ENCODE data around the gene POMT2.
A peak's percentile ranks its signal among the peaks of the same experiment; 100 is the strongest.
"Not testable (repeated sequence)": the region's sequence is repeated elsewhere in the genome, so short reads cannot be mapped to it uniquely, and the experiment has no call there.

Gene POMT2

DNA sequence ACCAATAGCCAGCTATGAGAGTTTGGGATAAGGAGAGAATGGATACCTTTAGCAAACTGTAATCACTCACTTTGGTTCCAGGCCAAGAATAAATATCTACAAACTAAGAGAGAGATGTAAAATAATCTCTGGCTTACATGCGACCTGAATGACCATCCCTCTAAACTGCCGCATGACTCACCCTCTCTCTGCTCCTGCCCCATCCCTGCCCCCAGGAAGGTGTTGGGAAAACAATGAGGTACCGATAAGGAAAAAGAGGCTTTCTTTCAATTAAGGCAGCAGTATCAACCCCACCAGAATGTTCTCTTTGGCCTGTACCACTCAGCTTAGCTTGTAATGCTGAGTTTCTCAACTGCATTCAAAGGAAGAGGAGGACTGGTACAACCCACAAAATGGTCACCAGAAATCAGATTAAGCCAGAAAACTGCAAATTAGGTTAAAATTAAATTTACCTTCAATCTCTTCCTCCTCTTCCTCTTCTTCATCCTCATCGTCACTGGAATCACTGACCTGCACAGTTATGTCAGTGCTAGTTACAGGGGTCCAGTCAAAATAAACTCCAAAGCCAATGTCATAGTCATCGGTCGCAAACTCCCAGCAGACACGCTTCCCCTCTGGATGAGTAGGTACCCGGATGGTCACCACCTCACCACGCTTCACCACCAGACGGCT lies 22.2 kb upstream of the POMT2 start:
- Histone ChIP-seq H3K4me3 (ENCODE audit: low read length) (no peak overlapping the region), H3K9ac (ENCODE audit: low read depth, low read length) (no peak overlapping the region), H3K4me1 (ENCODE audit: insufficient read depth, low read length) (peaks cover 37% of the 10 kb centered on the region), H3K27ac (ENCODE audit: low read length) (no peak overlapping the region), H3K36me3 (ENCODE audit: insufficient read depth, low read depth, low read length) (peaks cover 11% of the 10 kb centered on the region; the same call in 1 of the 2 replicates), H3K9me3 (ENCODE audit: insufficient read depth, low read depth, low read length) (no peaks in the 10 kb centered on the region), H3K27me3 (ENCODE audit: insufficient read depth, low read length) (no peaks in the 10 kb centered on the region)

DNA sequence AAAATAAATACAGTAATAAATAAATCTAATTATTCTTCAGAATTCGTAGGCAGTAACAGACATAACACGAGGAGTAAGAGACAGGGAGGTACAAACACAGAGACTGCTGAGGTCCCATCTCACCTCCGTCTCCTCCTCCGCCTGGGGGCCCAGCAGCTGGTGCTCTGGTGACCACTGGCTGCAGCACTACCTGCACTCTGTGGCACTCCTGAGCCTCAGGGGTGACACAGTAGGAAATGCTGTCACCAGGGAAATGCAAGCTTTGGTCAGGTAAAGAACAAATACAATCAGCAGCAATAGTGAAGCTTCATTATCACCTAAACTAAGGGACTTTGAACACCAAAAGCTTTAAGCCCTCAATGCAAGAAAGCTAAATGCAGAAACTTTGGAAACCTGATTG lies 19.7 kb upstream of the POMT2 start:
- Histone ChIP-seq H3K36me3 (ENCODE audit: insufficient read depth, low read depth, low read length) (peaks cover 11% of the 10 kb centered on the region; the same call in 1 of the 2 replicates), H3K4me3 (ENCODE audit: low read length) (no peak overlapping the region), H3K4me1 (ENCODE audit: insufficient read depth, low read length) (peaks cover 57% of the 10 kb centered on the region), H3K9me3 (ENCODE audit: insufficient read depth, low read depth, low read length) (no peaks in the 10 kb centered on the region), H3K9ac (ENCODE audit: low read depth, low read length) (no peak overlapping the region), H3K27me3 (ENCODE audit: insufficient read depth, low read length) (no peaks in the 10 kb centered on the region), H3K27ac (ENCODE audit: low read length) (no peak overlapping the region)

DNA sequence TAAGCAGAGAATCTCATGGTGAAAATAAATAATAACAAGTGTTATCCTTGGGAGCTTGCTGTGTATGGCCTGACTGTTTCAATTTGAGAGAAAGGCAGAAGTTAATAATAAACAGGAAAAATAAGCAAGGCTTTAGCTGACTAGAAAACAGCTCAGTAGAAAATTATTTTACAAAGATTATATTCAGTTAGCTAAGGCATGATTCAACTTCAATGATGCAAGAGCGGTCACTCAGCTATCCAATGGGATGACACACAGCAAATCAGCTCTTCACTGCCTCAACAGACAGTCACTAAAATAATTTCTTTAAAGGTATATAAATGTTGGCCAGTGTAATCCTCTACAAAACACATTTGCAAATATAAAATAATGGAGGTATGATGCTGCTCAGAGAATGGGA lies 18.7 kb upstream of the POMT2 start:
- Histone ChIP-seq H3K27ac (ENCODE audit: low read length) (peak overlapping the region; percentile 90), H3K9ac (ENCODE audit: low read depth, low read length) (peak overlapping the region; percentile 3; the same call in 1 of the 2 replicates), H3K4me1 (ENCODE audit: insufficient read depth, low read length) (peaks cover 55% of the 10 kb centered on the region), H3K36me3 (ENCODE audit: insufficient read depth, low read depth, low read length) (peaks cover 11% of the 10 kb centered on the region; the same call in 1 of the 2 replicates), H3K27me3 (ENCODE audit: insufficient read depth, low read length) (no peaks in the 10 kb centered on the region), H3K4me3 (ENCODE audit: low read length) (no peak overlapping the region; the same call in 1 of the 2 replicates), H3K9me3 (ENCODE audit: insufficient read depth, low read depth, low read length) (no peaks in the 10 kb centered on the region)

DNA sequence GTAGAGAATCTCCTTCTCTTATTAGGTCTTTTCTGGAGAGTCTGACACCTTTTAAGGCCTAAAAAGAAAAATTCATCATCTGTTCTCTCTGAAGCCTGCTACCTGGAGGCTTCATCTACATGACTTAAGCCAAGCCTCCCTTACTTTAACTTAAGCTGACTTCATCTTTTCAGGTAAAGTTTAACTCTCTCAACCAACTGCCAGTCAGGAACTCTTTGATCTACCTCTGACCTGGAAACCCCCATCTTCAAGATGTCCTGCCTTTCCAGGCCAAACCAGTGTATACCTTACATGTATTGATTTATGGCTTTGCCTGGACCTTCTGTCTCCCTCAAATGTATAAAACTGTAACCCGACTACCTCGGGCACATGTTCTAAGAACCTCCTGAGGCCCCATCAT lies 17.6 kb upstream of the POMT2 start:
- peak overlapping the region; percentile 61; the same call in 1 of the 2 replicates for H3K9ac ChIP-seq (ENCODE audit: low read depth, low read length)
- peak overlapping the region; percentile 10 for H3K27ac ChIP-seq (ENCODE audit: low read length)
- H3K9me3 ChIP-seq (ENCODE audit: insufficient read depth, low read depth, low read length) = no peaks in the 10 kb centered on the region

DNA sequence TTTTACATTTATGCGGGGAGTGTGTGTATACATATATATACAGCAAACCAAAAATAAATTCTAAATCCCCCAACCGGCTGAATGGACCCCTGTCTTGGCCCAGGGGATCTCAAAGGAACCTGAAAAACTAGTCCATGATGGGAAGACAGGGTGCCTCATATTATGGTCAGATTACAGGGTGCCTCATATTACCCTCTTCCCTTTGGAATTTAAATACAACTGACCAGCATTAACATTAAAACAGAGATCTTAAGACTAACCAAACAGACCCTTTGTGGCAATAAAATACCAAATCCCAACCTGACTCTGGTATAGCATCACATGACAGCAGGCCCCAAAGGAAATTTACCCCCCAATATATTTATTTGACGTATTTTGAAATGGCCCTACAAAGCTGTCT lies 17.2 kb upstream of the POMT2 start:
- H3K27ac ChIP-seq (ENCODE audit: low read length) = peak overlapping the region; percentile 10
- peak overlapping the region; percentile 61; the same call in 1 of the 2 replicates for H3K9ac ChIP-seq (ENCODE audit: low read depth, low read length)
- peak overlapping the region; percentile 3 for H3K4me3 ChIP-seq (ENCODE audit: low read length)
- peaks cover 48% of the 10 kb centered on the region for H3K4me1 ChIP-seq (ENCODE audit: insufficient read depth, low read length)
- H3K9me3 ChIP-seq (ENCODE audit: insufficient read depth, low read depth, low read length) = no peaks in the 10 kb centered on the region
- H3K36me3 ChIP-seq (ENCODE audit: insufficient read depth, low read depth, low read length) = peaks cover 11% of the 10 kb centered on the region; the same call in 1 of the 2 replicates
- H3K27me3 ChIP-seq (ENCODE audit: insufficient read depth, low read length) = no peaks in the 10 kb centered on the region

More for the DNA sequence above, 17.6 kb upstream of the POMT2 start:
- Histone ChIP-seq H3K36me3 (ENCODE audit: insufficient read depth, low read depth, low read length) (peaks cover 11% of the 10 kb centered on the region; the same call in 1 of the 2 replicates), H3K4me1 (ENCODE audit: insufficient read depth, low read length) (peaks cover 48% of the 10 kb centered on the region), H3K27me3 (ENCODE audit: insufficient read depth, low read length) (no peaks in the 10 kb centered on the region), H3K4me3 (ENCODE audit: low read length) (peak overlapping the region; percentile 3)

DNA sequence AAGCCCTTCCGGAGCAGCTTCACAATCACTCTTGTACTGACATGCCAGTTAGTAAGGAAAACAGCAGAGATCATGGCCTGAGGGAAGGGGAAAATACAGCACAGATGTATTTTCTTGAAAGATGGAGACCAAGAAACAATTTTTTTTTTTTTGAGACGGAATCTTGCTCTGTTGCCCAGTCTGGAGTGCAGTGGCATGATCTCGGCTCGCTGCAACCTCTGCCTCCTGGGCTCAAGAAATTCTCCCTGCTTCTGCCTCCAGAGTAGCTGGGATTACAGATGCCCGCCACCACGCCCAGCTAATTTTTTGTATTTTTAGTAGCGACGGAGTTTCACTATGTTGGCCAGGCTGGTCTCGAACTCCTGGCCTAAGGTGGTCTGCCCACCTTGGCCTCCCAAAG lies 16.6 kb upstream of the POMT2 start:
- H3K9me3 ChIP-seq (ENCODE audit: insufficient read depth, low read depth, low read length); H3K27ac ChIP-seq (ENCODE audit: low read length); H3K27me3 ChIP-seq (ENCODE audit: insufficient read depth, low read length); H3K4me3 ChIP-seq (ENCODE audit: low read length): not testable (repeated sequence)
- Histone ChIP-seq H3K9ac (ENCODE audit: low read depth, low read length) (peak overlapping the region; percentile 61; the same call in 1 of the 2 replicates), H3K36me3 (ENCODE audit: insufficient read depth, low read depth, low read length) (peaks cover 11% of the 10 kb centered on the region; the same call in 1 of the 2 replicates), H3K4me1 (ENCODE audit: insufficient read depth, low read length) (peaks cover 48% of the 10 kb centered on the region)

DNA sequence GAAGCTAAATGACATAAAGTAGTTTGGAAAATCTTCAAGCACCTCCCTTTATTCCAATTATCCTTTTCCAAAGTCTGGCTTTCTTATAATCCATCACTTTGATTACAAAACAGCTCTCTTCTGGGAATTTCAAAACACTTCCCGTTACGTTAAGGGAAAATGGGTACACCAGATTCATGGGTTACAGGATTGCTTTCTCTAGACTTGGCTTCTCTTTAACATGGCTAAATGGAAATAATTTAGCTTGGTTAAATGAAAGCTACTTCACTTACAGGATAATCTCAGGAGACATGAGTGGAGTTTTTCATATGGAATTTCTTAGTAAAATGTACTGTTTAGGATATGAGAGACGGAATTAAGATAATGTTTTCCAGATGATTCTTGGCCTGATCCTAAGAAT lies 14.9 kb upstream of the POMT2 start:
- Histone ChIP-seq H3K9me3 (ENCODE audit: insufficient read depth, low read depth, low read length) (no peaks in the 10 kb centered on the region), H3K9ac (ENCODE audit: low read depth, low read length) (no peak overlapping the region; the same call in 1 of the 2 replicates), H3K36me3 (ENCODE audit: insufficient read depth, low read depth, low read length) (0 out of 2 replicates have a peak, but pooled peaks cover 7% of the 10 kb centered on the region), H3K27ac (ENCODE audit: low read length) (peak overlapping the region; percentile 62), H3K4me3 (ENCODE audit: low read length) (no peak overlapping the region), H3K4me1 (ENCODE audit: insufficient read depth, low read length) (peaks cover 46% of the 10 kb centered on the region), H3K27me3 (ENCODE audit: insufficient read depth, low read length) (no peaks in the 10 kb centered on the region)

DNA sequence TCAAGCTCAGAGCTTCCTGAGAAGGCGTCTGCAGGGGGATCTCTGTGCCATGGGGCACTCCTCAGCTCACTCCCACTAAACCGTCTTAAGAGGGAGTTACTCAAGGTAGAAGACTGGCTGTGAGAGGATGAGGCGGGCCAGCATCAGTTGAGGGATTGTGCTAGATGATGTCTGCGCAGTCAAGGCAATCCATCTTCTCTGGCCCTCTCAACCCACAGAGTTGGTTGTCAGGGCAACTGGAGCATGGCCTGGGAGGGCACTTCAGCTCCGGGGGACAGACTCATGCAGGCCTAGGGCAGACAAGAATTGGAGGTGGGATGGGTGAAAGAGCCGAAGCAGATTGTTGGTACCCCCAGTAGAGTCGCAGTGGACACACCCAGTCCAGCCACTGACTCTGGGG lies 9.2 kb upstream of the POMT2 start:
- no peaks in the 10 kb centered on the region for H3K9me3 ChIP-seq (ENCODE audit: insufficient read depth, low read depth, low read length)
- H3K36me3 ChIP-seq (ENCODE audit: insufficient read depth, low read depth, low read length) = no peaks in the 10 kb centered on the region
- H3K4me3 ChIP-seq (ENCODE audit: low read length) = no peak overlapping the region
- no peak overlapping the region for H3K27ac ChIP-seq (ENCODE audit: low read length)
- H3K27me3 ChIP-seq (ENCODE audit: insufficient read depth, low read length) = no peaks in the 10 kb centered on the region
- no peaks in the 10 kb centered on the region for H3K4me1 ChIP-seq (ENCODE audit: insufficient read depth, low read length)
- no peak overlapping the region for H3K9ac ChIP-seq (ENCODE audit: low read depth, low read length)

DNA sequence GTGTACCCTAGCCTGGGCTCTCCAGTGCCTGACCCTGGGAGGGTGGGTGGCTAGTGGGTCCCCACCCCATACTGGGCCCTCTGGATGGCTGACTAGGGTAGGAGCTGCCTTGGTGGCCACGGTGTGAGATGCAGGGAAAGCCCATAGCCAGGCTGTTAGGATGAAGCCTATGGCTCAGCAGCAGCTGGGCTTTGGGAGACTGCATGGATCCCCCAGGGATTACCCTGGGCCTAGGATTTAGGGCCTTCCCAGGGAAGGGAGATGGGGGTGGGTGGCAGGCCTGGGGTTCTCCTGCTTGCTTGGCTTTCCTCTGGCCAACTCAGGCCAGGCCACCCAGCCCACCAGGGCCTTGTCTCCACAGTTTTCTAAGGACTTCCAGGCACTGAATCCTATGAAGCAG lies 6.4 kb upstream of the POMT2 start:
- Histone ChIP-seq H3K36me3 (ENCODE audit: insufficient read depth, low read depth, low read length) (no peaks in the 10 kb centered on the region), H3K9ac (ENCODE audit: low read depth, low read length) (no peak overlapping the region), H3K9me3 (ENCODE audit: insufficient read depth, low read depth, low read length) (no peaks in the 10 kb centered on the region), H3K27ac (ENCODE audit: low read length) (no peak overlapping the region), H3K4me1 (ENCODE audit: insufficient read depth, low read length) (peaks cover 5% of the 10 kb centered on the region), H3K27me3 (ENCODE audit: insufficient read depth, low read length) (no peaks in the 10 kb centered on the region), H3K4me3 (ENCODE audit: low read length) (no peak overlapping the region)

DNA sequence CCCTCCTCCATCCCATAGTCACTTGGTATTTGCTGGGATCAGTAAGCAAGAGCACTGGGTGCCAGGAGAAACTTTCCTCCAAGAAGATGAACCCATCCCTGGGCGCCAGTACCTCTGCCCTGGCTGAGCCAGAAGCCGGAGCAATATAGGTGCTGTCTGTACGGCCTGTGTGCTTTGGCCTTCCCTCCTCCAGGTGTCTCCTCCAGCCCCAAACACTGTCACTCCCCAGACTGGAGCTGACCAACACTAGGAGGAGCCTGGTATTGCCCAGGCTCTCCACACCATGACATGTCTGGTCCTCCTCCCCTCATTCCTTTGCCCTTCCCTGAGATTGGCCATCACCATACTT lies 5.0 kb upstream of the POMT2 start:
- H3K36me3 ChIP-seq (ENCODE audit: insufficient read depth, low read depth, low read length) = no peaks in the 10 kb centered on the region
- no peak overlapping the region for H3K4me3 ChIP-seq (ENCODE audit: low read length)
- H3K4me1 ChIP-seq (ENCODE audit: insufficient read depth, low read length) = peaks cover 8% of the 10 kb centered on the region
- H3K9ac ChIP-seq (ENCODE audit: low read depth, low read length) = no peak overlapping the region
- no peak overlapping the region for H3K27ac ChIP-seq (ENCODE audit: low read length)
- no peaks in the 10 kb centered on the region for H3K27me3 ChIP-seq (ENCODE audit: insufficient read depth, low read length)
- no peaks in the 10 kb centered on the region for H3K9me3 ChIP-seq (ENCODE audit: insufficient read depth, low read depth, low read length)

DNA sequence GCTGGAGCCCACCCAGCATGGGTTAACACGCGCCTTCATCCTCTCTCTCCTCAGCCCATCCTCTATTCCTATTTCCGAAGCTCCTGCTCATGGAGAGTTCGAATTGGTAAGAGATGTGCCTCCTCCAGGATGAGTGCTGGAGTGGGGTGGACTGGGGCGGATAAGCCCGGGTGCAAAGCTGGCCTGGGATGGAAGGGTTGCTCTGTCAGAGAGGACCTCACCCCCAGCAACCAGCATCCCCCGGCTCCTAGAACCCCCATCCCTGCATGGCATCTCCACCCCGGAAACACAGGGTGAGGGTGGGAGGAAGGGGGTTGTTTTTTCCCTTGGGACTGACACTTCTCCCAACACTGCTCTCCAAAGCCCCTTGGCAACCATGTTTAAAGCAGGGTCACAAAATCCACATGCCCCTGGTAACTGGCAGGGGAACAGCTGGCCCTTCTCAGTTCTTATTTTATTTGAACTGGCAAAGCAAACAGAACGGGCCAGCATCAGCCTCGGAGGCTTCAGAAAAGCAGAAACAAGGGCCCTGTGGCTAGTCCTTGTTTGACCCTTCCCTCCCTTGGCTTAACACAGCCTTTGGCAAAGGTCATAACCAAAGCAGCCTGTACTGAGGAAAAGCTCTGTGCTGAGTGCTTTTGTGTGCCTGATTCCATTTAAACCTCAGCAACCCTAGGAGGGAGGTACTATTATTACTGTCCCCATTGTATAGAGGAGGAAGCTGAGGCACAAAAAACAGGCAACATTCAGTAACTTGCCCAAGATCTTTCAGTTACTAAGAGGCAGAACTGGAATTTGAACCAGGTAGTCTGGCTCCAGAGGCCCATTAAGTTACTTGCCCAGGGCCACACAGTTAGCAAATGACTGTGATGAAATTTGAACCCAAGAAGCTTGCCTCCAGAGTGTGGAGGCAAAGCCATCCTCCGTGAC lies 4.4 kb upstream of the POMT2 start:
- Histone ChIP-seq H3K27ac (ENCODE audit: low read length) (no peak overlapping the region), H3K36me3 (ENCODE audit: insufficient read depth, low read depth, low read length) (no peaks in the 10 kb centered on the region), H3K27me3 (ENCODE audit: insufficient read depth, low read length) (no peaks in the 10 kb centered on the region), H3K4me3 (ENCODE audit: low read length) (no peak overlapping the region), H3K9ac (ENCODE audit: low read depth, low read length) (no peak overlapping the region), H3K4me1 (ENCODE audit: insufficient read depth, low read length) (peaks cover 8% of the 10 kb centered on the region), H3K9me3 (ENCODE audit: insufficient read depth, low read depth, low read length) (no peaks in the 10 kb centered on the region)

Measured in iPS-20b (cell line).